BJ (cell line): ENCODE measurements around the gene SLC9A6. TPM values are rescaled to one million over a fixed set of nuclear protein-coding genes. Genes with fewer than 3 reads are reported as not detected.
"Not testable (repeated sequence)": the region's sequence is repeated elsewhere in the genome, so short reads cannot be mapped to it uniquely, and the experiment has no call there.

ENCODE experiments used
- CTCF ChIA-PET: fragments of 350-600 bp; formaldehyde crosslinking; extraction: SDS; loops from one replicate; lab custom pipeline; 2021; ENCODE audit warnings: antibody characterized with exemption, inconsistent platforms; lab: Yijun Ruan, JAX
- POLR2A ChIA-PET: fragments of 300-600 bp; sonication (Branson Sonifier 250); formaldehyde crosslinking; extraction: SDS; loops from one replicate; lab custom pipeline; 2021; ENCODE audit warnings: antibody characterized with exemption; lab: Charles Lee
- DNase-seq: peaks from one replicate; pipeline ENCODE4 v3.0.0-alpha.2; 2011; ENCODE audit warnings: low read depth
- H3K27me3 ChIP-seq: 2 replicates; pipeline ENCODE4 v1.6.0; 2011; ENCODE audit warnings: low read length; ENCODE audit not compliant: control insufficient read depth, insufficient read depth
- H3K36me3 ChIP-seq: 2 replicates; pipeline ENCODE4 v1.5.1; 2011; ENCODE audit warnings: low read length; ENCODE audit not compliant: control insufficient read depth, insufficient read depth
- H3K4me3 ChIP-seq: 2 replicates; pipeline ENCODE4 v1.5.1; 2011; ENCODE audit warnings: low read depth, mild to moderate bottlenecking, control low read depth, low read length
- polyA plus RNA-seq: library from polyadenylated mRNA; depleted of rRNA; stranded (reverse); fragments of >200 nt; gene quantifications from 2 replicates; pipeline ENCODE4 v1.2.3, GENCODE V29; 2011
- TF ChIP-seq, protein P1 (sequence below): IDR thresholded peaks from 2 replicates; pipeline ENCODE4 v1.5.1; 2011; ENCODE audit warnings: low read depth, mild to moderate bottlenecking, control low read depth, inconsistent platforms, low read length, moderate library complexity; ENCODE audit not compliant: insufficient read depth

Gene SLC9A6
- polyA plus RNA-seq, 1 experiment, result 6.3 TPM

DNA sequence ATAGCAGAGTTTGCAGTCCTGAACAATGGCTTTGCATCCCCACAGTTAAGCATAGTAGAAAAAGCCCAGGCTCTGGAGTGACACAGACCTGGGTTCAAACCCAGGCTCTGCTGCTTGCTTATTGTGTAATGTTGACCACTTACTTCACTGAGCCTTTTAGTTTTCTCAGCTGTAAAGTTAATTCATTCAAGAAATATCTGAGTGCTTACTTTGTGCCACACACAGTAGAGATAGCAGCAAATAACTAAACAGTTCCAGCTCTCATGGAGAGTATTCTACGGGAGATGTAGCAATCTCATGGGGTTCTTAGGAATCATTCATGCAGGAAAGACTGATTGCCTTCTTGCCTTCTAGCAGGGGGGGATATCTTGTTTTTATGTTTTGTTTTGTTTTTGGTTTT is 63.2 kb downstream of the SLC9A6 start:
- TF ChIP-seq, protein P1, sequence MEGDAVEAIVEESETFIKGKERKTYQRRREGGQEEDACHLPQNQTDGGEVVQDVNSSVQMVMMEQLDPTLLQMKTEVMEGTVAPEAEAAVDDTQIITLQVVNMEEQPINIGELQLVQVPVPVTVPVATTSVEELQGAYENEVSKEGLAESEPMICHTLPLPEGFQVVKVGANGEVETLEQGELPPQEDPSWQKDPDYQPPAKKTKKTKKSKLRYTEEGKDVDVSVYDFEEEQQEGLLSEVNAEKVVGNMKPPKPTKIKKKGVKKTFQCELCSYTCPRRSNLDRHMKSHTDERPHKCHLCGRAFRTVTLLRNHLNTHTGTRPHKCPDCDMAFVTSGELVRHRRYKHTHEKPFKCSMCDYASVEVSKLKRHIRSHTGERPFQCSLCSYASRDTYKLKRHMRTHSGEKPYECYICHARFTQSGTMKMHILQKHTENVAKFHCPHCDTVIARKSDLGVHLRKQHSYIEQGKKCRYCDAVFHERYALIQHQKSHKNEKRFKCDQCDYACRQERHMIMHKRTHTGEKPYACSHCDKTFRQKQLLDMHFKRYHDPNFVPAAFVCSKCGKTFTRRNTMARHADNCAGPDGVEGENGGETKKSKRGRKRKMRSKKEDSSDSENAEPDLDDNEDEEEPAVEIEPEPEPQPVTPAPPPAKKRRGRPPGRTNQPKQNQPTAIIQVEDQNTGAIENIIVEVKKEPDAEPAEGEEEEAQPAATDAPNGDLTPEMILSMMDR, result no peak
- POLR2A ChIA-PET, result no interaction called here
- DNase-seq, result no peak
- no peaks in the 10 kb centered on the region for H3K27me3 ChIP-seq
- no peaks in the 10 kb centered on the region; the same call in 1 of the 2 replicates for H3K36me3 ChIP-seq
- no peak overlapping the region for H3K4me3 ChIP-seq
- CTCF ChIA-PET, result interaction anchor here (1.0 to 1.4 kb wide), 2 partner anchors 20 to 117 kb away, joined by 3 to 4 read pairs; no protein-coding TSS in a partner anchor

DNA sequence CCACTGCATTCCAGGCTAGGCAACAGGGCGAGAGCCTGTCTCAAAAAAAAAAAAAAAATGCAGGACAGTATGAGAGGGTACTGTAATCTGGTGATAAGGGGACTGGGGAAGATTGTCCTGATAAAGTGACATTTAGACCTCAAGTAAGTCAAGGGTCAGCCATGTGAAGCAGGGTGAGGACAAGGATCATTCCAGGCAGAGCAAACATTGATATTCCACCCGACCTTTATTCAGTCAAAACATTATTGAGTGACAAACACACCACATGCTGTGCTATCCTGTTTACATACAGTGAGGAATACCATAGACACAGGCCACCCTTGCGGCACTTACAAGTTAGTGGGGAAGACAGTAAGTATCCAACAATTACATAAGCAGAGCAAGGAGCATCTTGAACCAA is 64.4 kb downstream of the SLC9A6 start:
- CTCF ChIA-PET, result interaction anchor here (1.0 kb wide), 1 partner anchor 116 kb away, joined by 4 read pairs; no protein-coding TSS in a partner anchor
- Histone ChIP-seq H3K27me3 (no peaks in the 10 kb centered on the region), H3K4me3 (no peak overlapping the region), H3K36me3 (no peaks in the 10 kb centered on the region; the same call in 1 of the 2 replicates)
- POLR2A ChIA-PET, result no interaction called here
- TF ChIP-seq, protein P1, result no peak
- no peak for DNase-seq

DNA sequence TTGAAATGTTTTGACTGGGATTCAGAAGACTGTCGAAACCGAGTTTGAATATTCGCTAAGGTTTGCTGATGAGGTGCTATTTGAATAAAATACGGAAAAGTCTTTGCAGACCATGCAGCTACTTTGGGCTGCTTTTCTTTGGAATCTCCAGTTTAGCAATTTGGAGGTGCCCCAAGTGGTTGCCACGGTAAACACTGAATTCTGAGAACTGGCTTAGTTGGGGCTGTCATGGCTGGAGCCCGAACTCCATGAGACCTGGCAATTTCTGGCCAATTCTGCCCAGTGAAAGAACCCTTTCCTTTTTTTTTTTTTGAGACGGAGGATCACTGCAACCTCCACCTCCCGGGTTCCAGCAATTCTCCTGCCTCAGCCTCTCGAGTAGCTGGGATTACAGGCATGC is 65.6 kb downstream of the SLC9A6 start:
- H3K4me3 ChIP-seq, DNase-seq, H3K36me3 ChIP-seq, H3K27me3 ChIP-seq: not testable (repeated sequence)
- CTCF ChIA-PET, result interaction anchor here (0.6 kb wide), 1 partner anchor 17 kb away, joined by 4 read pairs; no protein-coding TSS in a partner anchor
- POLR2A ChIA-PET, result interaction anchor here (0.6 kb wide), 1 partner anchor 97 kb away, joined by 4 read pairs; no protein-coding TSS in a partner anchor

DNA sequence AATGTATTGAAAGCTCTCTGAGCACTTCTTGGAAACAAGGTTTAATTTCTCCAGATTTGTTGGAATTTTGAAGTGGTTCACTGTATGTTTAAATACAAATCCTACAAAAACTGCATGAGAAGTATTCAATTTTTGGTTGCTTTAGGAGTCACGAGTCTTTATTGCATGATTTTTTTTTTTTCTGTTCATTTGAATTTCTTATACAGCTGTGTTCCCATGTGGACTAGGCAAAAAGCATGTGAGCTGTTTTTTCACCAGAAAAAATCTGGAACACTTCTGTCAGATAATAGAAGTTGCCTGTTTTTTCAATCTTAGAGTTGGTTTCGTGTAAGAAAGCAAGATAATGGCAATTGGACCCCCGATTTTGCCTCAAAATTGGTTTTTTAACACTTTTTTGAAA is 66.4 kb downstream of the SLC9A6 start:
- CTCF ChIA-PET, result interaction anchor here (0.6 kb wide), 1 partner anchor 17 kb away, joined by 4 read pairs; no protein-coding TSS in a partner anchor
- POLR2A ChIA-PET, result interaction anchor here (0.6 kb wide), 1 partner anchor 96 kb away, joined by 4 read pairs; no protein-coding TSS in a partner anchor
- no peak for DNase-seq
- no peaks in the 10 kb centered on the region for H3K27me3 ChIP-seq
- TF ChIP-seq, protein P1, result no peak
- no peaks in the 10 kb centered on the region for H3K36me3 ChIP-seq
- H3K4me3 ChIP-seq, result no peak overlapping the region

DNA sequence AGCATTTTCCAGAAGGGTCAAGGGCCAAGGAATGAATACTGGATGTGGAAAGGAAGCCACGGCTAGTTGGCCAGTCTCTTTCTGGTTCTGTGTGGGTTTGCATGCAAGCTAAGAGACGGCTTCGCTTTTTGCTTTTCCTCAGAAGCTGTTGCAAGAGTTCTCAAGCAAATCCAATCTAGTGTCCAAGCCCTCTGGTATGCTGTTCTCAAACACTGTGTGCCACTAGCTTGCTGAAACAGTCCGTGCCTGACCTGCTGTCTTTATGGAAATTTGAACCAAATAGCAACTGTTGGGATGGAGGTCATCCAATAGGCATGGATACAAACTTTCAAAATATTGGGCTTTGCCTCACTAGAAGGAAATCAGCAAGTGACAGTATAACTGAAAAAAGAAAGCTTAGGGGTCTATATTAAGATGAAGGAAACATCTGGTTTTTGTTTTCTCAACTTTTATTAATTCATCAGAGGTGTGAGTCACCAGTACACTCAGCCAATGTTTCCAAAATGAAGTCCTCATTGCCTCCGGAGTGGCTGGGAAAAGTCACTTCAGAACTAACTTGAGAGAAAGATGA is 70.5 kb downstream of the SLC9A6 start:
- TF ChIP-seq, protein P1, result no peak
- peak; percentile 90 for DNase-seq
- CTCF ChIA-PET, result no interaction called here
- POLR2A ChIA-PET, result no interaction called here
- peaks cover 2% of the 10 kb centered on the region; the same call in 1 of the 2 replicates for H3K27me3 ChIP-seq
- no peaks in the 10 kb centered on the region for H3K36me3 ChIP-seq
- H3K4me3 ChIP-seq, result no peak overlapping the region
